CD14-positive monocyte (primary cell): ENCODE measurements around the gene MAPKAPK3. TPM values are rescaled to one million over a fixed set of nuclear protein-coding genes. Genes with fewer than 3 reads are reported as not detected.

ENCODE experiments used
- DNase-seq, 3 donors: peaks; one replicate each; pipeline ENCODE4 v3.0.0-alpha.2; 2011 to 2022
- H2AFZ ChIP-seq: 2 replicates; pipeline ENCODE4 v1.6.0; 2012; ENCODE audit warnings: mild to moderate bottlenecking, low read depth, low read length, inconsistent platforms; ENCODE audit not compliant: insufficient read depth, poor library complexity, severe bottlenecking
- H3K27ac ChIP-seq, 2 donors: 1 replicate in 1 of 2; 2 replicates in 1 of 2; pipeline ENCODE4 v1.5.1; 2012 to 2013; ENCODE audit warnings: low read length in 2 of 2, control low read depth in 1 of 2, inconsistent platforms in 1 of 2, low read depth in 1 of 2, mild to moderate bottlenecking in 1 of 2
- H3K27me3 ChIP-seq, 2 donors: one replicate each; pipeline versions ENCODE4 v1.6.0 to v1.6.1; 2011 to 2013; ENCODE audit warnings: low read length in 2 of 2; ENCODE audit not compliant: control insufficient read depth in 2 of 2, insufficient read depth in 2 of 2
- H3K36me3 ChIP-seq, 2 donors: replicated peaks in 1 of 2; 1 replicate in 1 of 2; 2 replicates in 1 of 2; pipeline versions ENCODE4 v1.5.1 to v1.6.1; 2012 to 2013; ENCODE audit warnings: low read length in 2 of 2, control low read depth in 1 of 2, inconsistent platforms in 1 of 2, mild to moderate bottlenecking in 1 of 2; ENCODE audit not compliant: insufficient read depth in 2 of 2, control insufficient read depth in 1 of 2
- H3K4me1 ChIP-seq, 2 donors: 1 replicate in 1 of 2; 2 replicates in 1 of 2; pipeline versions ENCODE4 v1.5.1 to v1.6.1; 2012 to 2013; ENCODE audit warnings: low read length in 2 of 2, control low read depth in 1 of 2, inconsistent platforms in 1 of 2, mild to moderate bottlenecking in 1 of 2, moderate library complexity in 1 of 2; ENCODE audit not compliant: insufficient read depth in 2 of 2, control insufficient read depth in 1 of 2
- H3K4me2 ChIP-seq: replicated peaks from 2 replicates; pipeline ENCODE3; 2012; ENCODE audit warnings: low read length, moderate library complexity, mild to moderate bottlenecking; ENCODE audit not compliant: poor library complexity, severe bottlenecking; ENCODE audit errors: extremely low read depth
- H3K4me3 ChIP-seq, 3 experiments: fragments of 200-600 bp in 1 of 3; sonication (generic) in 1 of 3; replicated peaks in 1 of 3; 1 replicate in 2 of 3; 2 replicates in 1 of 3; pipeline ENCODE4 v1.5.1; 2011 to 2013; ENCODE audit warnings: low read length in 3 of 3, mild to moderate bottlenecking in 3 of 3, control low read depth in 2 of 3, low read depth in 2 of 3, inconsistent platforms in 1 of 3, moderate library complexity in 1 of 3
- H3K79me2 ChIP-seq: 2 replicates; pipeline ENCODE4 v1.6.0; 2012; ENCODE audit warnings: mild to moderate bottlenecking, control low read depth, inconsistent platforms, low read length, moderate library complexity; ENCODE audit not compliant: insufficient read depth
- H3K9ac ChIP-seq: 2 replicates; pipeline ENCODE4 v1.6.0; 2017; ENCODE audit warnings: low read length, mild to moderate bottlenecking; ENCODE audit not compliant: insufficient read depth, poor library complexity, severe bottlenecking
- H3K9me3 ChIP-seq, 2 donors: replicated peaks in 1 of 2; 1 replicate in 1 of 2; 2 replicates in 1 of 2; pipeline versions ENCODE4 v1.5.1 to v1.6.1; 2012 to 2013; ENCODE audit warnings: low read length in 2 of 2, control low read depth in 1 of 2; ENCODE audit not compliant: control insufficient read depth in 1 of 2, insufficient read depth in 1 of 2
- H4K20me1 ChIP-seq: 2 replicates; pipeline ENCODE4 v1.6.0; 2012; ENCODE audit warnings: mild to moderate bottlenecking, low read length, control low read depth, moderate library complexity; ENCODE audit not compliant: insufficient read depth
- H3K27ac Mint-ChIP-seq, 7 donors: one replicate each; pipeline ENCODE4 v1.8.0; 2020; ENCODE audit warnings: mild to moderate bottlenecking in 7 of 7, mixed read lengths in 7 of 7, moderate library complexity in 6 of 7, inconsistent platforms in 2 of 7
- H3K27me3 Mint-ChIP-seq, 3 donors: one replicate each; pipeline ENCODE4 v1.8.0; 2021 to 2022; ENCODE audit warnings: low read depth in 3 of 3, mild to moderate bottlenecking in 3 of 3, mixed read lengths in 3 of 3, moderate library complexity in 3 of 3, inconsistent platforms in 1 of 3
- H3K36me3 Mint-ChIP-seq, 2 donors: one replicate each; pipeline ENCODE4 v1.8.0; 2020; ENCODE audit warnings: mixed read lengths in 2 of 2, inconsistent platforms in 1 of 2, mild to moderate bottlenecking in 1 of 2
- H3K4me1 Mint-ChIP-seq: one replicate; pipeline ENCODE4 v1.8.0; 2020; ENCODE audit warnings: mild to moderate bottlenecking, mixed read lengths
- H3K4me3 Mint-ChIP-seq, 2 donors: one replicate each; pipeline ENCODE4 v1.8.0; 2020; ENCODE audit warnings: mild to moderate bottlenecking in 2 of 2, mixed read lengths in 2 of 2, moderate library complexity in 1 of 2
- H3K9me3 Mint-ChIP-seq, 7 donors: one replicate each; pipeline ENCODE4 v1.8.0; 2020 to 2022; ENCODE audit warnings: mixed read lengths in 7 of 7, mild to moderate bottlenecking in 6 of 7, moderate library complexity in 6 of 7, inconsistent platforms in 2 of 7
- WGBS: methylation state at CpG from one replicate; pipeline ENCODE4 v1.1.5; 2013; ENCODE audit warnings: missing lambda C conversion rate; ENCODE audit not compliant: insufficient coverage; 5-methylcytosine and 5-hydroxymethylcytosine counted together
- intact Hi-C, 2 donors: fragments of 100-400 bp; cut with micrococcal nuclease; formaldehyde crosslinking; loops; one replicate each; pipeline versions ENCODE4 v1.15.0 to v1.15.1; 2023
- polyA plus RNA-seq, 3 donors: library from polyadenylated mRNA; depleted of rRNA in 1 of 3; unstranded in 2 of 3; stranded (reverse) in 1 of 3; fragments of 300-500 nt in 2 of 3; fragments of >200 nt in 1 of 3; fragmentation: Illumina TruSeq in 2 of 3; gene quantifications; 1 replicate in 2 of 3; 2 replicates in 1 of 3; pipeline ENCODE4 v1.2.3, GENCODE V29; 2012 to 2021
- TF ChIP-seq, protein P1 (sequence below): fragments of 200-600 bp; IDR thresholded peaks from one replicate; pipeline ENCODE4 v1.8.0; 2022; ENCODE audit warnings: antibody characterized with exemption, mild to moderate bottlenecking

Gene MAPKAPK3
- polyA plus RNA-seq, 3 donors = 173 to 252 (median 201) TPM

DNA sequence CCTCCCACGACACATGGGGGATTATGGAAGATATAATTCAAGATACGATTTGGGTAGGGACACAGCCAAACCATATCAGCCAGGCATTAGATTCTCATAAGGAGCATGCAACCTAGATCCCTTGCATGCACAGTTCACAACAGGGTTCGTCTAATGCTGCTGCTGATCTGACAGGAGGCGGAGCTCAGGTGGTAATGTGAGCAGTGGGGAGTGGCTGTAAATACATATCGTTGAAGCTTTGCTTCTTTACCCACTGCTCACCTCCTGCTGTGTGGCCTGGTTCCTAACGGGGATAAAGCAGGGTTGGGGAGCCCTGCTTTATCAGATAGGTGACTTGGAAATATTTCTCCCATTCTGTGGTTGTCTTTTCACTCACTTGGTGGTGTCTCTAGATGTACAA is 72.6 kb downstream of the MAPKAPK3 start:
- Histone ChIP-seq H3K4me2 (no peak overlapping the region), H3K9me3 (no peaks in the 10 kb centered on the region), H4K20me1 (no peaks in the 10 kb centered on the region), H3K79me2 (no peaks in the 10 kb centered on the region), H3K36me3 (no peaks in the 10 kb centered on the region), H3K27me3 (peaks cover 0 to 2% of the 10 kb centered on the region in 2 donors), H3K4me1 (no peaks in the 10 kb centered on the region), H3K4me3 (no peak overlapping the region), H2AFZ (no peak overlapping the region), H3K27ac (no peak overlapping the region), H3K9ac (no peak overlapping the region)
- Mint-ChIP-seq H3K36me3 (no peaks in the 10 kb centered on the region), H3K27me3 (peaks cover 1 to 4% (median 2%) of the 10 kb centered on the region in 3 donors), H3K9me3 (peaks cover 0 to 15% (median 6%) of the 10 kb centered on the region in 7 donors), H3K4me3 (no peak overlapping the region), H3K27ac (no peak overlapping the region), H3K4me1 (no peaks in the 10 kb centered on the region)
- intact Hi-C loops = no loop called here
- TF ChIP-seq, protein P1, sequence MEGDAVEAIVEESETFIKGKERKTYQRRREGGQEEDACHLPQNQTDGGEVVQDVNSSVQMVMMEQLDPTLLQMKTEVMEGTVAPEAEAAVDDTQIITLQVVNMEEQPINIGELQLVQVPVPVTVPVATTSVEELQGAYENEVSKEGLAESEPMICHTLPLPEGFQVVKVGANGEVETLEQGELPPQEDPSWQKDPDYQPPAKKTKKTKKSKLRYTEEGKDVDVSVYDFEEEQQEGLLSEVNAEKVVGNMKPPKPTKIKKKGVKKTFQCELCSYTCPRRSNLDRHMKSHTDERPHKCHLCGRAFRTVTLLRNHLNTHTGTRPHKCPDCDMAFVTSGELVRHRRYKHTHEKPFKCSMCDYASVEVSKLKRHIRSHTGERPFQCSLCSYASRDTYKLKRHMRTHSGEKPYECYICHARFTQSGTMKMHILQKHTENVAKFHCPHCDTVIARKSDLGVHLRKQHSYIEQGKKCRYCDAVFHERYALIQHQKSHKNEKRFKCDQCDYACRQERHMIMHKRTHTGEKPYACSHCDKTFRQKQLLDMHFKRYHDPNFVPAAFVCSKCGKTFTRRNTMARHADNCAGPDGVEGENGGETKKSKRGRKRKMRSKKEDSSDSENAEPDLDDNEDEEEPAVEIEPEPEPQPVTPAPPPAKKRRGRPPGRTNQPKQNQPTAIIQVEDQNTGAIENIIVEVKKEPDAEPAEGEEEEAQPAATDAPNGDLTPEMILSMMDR = no peak
- no CpG with 5 or more reads among the region's 6 CpGs for WGBS
- no peak for DNase-seq

DNA sequence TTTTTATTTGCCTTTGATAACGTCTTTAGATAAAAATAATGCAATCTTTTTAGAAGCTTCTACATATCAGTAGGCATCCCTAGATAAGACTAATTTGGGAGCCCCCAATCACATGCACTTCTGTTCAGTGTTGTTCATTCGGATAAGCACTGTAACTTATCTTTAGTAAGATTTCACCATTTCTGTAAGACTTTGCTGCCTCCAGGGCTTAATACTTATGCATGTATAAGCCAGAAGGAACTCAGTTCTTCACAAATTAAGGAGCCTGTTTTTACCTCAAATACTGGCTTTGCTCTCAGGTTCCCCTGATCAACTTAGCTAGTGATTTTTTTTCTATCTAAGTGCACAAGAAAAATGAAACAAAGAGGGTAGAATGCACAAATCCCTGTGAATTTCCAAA is 78.1 kb downstream of the MAPKAPK3 start:
- H3K4me3 ChIP-seq = no peak overlapping the region
- H3K4me2 ChIP-seq = no peak overlapping the region
- DNase-seq = no peak
- WGBS = no CpG with 5 or more reads among the region's 2 CpGs
- no peaks in the 10 kb centered on the region for H3K36me3 Mint-ChIP-seq
- H3K27me3 ChIP-seq = peaks cover 0 to 2% of the 10 kb centered on the region in 2 donors
- H2AFZ ChIP-seq = no peak overlapping the region
- peaks cover 1 to 4% (median 2%) of the 10 kb centered on the region in 3 donors for H3K27me3 Mint-ChIP-seq
- H3K9me3 Mint-ChIP-seq = peaks cover 7 to 31% (median 19%) of the 10 kb centered on the region in 7 donors
- intact Hi-C loops = no loop called here
- no peaks in the 10 kb centered on the region for H3K36me3 ChIP-seq
- H4K20me1 ChIP-seq = no peaks in the 10 kb centered on the region
- H3K9me3 ChIP-seq = peaks cover 8 to 9% of the 10 kb centered on the region in 2 donors
- no peaks in the 10 kb centered on the region for H3K4me1 ChIP-seq
- H3K9ac ChIP-seq = no peak overlapping the region
- H3K4me3 Mint-ChIP-seq = no peak overlapping the region
- H3K4me1 Mint-ChIP-seq = no peaks in the 10 kb centered on the region
- H3K79me2 ChIP-seq = no peaks in the 10 kb centered on the region
- no peak overlapping the region for H3K27ac Mint-ChIP-seq
- no peak overlapping the region for H3K27ac ChIP-seq
- TF ChIP-seq, protein P1 = no peak
